SK-N-SH treated with all-trans-retinoic acid at 6 μM for 48 hours (cell line): ENCODE results near the gene VSX2.

Source experiments
- BACH2 ChIP-seq: fragments of 250-450 bp; sonication (Bioruptor Pico); IDR thresholded peaks from 2 replicates; pipeline ENCODE4 v1.9.0; 2021; ENCODE audit warnings: mild to moderate bottlenecking, borderline replicate concordance
- ESRRG ChIP-seq: fragments of 250-450 bp; sonication (Bioruptor Pico); IDR thresholded peaks from 2 replicates; pipeline ENCODE4 v1.6.1; 2021; ENCODE audit warnings: mild to moderate bottlenecking
- PATZ1 ChIP-seq: fragments of 250-450 bp; sonication (Bioruptor Pico); IDR thresholded peaks from 2 replicates; pipeline ENCODE4 v1.8.0; 2020; ENCODE audit warnings: mild to moderate bottlenecking, moderate library complexity, borderline replicate concordance
- POU6F1 ChIP-seq: fragments of 250-450 bp; sonication (Bioruptor Pico); IDR thresholded peaks from 2 replicates; pipeline ENCODE4 v1.8.0; 2021; ENCODE audit warnings: low read depth, mild to moderate bottlenecking, moderate library complexity, borderline replicate concordance
- PPARA ChIP-seq: fragments of 250-450 bp; sonication (Bioruptor Pico); IDR thresholded peaks from 2 replicates; pipeline ENCODE4 v1.5.0; 2020; ENCODE audit warnings: mild to moderate bottlenecking, borderline replicate concordance
- SNAI2 ChIP-seq: fragments of 250-450 bp; sonication (Bioruptor Pico); IDR thresholded peaks from 2 replicates; pipeline ENCODE4 v1.5.0; 2020; ENCODE audit warnings: mild to moderate bottlenecking, moderate library complexity
- TOX ChIP-seq: fragments of 250-450 bp; sonication (Bioruptor Pico); IDR thresholded peaks from 2 replicates; pipeline ENCODE4 v1.8.0; 2021; ENCODE audit warnings: mild to moderate bottlenecking, moderate library complexity, borderline replicate concordance
- ZFP3 ChIP-seq: fragments of 250-450 bp; sonication (Bioruptor Pico); IDR thresholded peaks from 2 replicates; pipeline ENCODE4 v1.5.0; 2020; ENCODE audit warnings: mild to moderate bottlenecking, moderate library complexity
- ZNF565 ChIP-seq: fragments of 450-650 bp; formaldehyde crosslinking; conservative IDR thresholded peaks from 2 replicates; pipeline ENCODE4 v1.5.0; 2020; ENCODE audit warnings: low read depth, mild to moderate bottlenecking, moderate library complexity
- ZNF70 ChIP-seq: fragments of 450-650 bp; formaldehyde crosslinking; IDR thresholded peaks from 2 replicates; pipeline ENCODE4 v1.5.0; 2020; ENCODE audit warnings: mild to moderate bottlenecking, moderate library complexity
- ZNF8 ChIP-seq: fragments of 450-650 bp; formaldehyde crosslinking; IDR thresholded peaks from 2 replicates; pipeline ENCODE4 v1.5.0; 2020; ENCODE audit warnings: mild to moderate bottlenecking, moderate library complexity
- TF ChIP-seq, protein P1 (sequence below): fragments of 250-450 bp; sonication (Bioruptor Pico); IDR thresholded peaks from 2 replicates; pipeline ENCODE4 v1.5.0; 2020; ENCODE audit warnings: mild to moderate bottlenecking, moderate library complexity
- TF ChIP-seq, protein P2 (sequence below): fragments of 250-450 bp; sonication (Bioruptor Pico); IDR thresholded peaks from 2 replicates; pipeline ENCODE4 v1.5.1; 2020; ENCODE audit warnings: low read depth, mild to moderate bottlenecking, moderate library complexity
- TF ChIP-seq, protein P3 (sequence below): fragments of 250-450 bp; sonication (Bioruptor Pico); IDR thresholded peaks from 2 replicates; pipeline ENCODE4 v1.5.1; 2021; ENCODE audit warnings: mild to moderate bottlenecking, moderate library complexity

DNA sequence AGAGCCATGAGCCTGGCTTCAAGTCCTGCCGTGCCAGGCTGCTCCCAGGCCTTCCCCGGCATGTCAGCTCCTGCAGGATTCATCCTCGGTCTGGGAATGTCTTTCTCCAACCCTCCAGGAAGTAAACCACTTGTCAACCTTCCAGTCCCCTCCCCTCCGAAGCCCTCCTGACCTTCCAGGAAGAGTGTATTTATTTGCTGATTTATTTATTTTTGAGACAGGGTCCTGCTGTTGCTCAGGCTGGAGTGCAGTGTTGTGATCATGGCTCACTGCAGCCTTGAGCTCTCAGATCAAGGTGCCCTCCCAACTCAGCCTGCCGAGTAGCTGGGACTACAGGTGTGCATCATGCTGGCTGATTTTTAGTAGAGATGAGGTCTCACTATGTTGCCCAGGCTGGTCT, 24.7 kb downstream of the VSX2 start:
- TF ChIP-seq ESRRG (CRISPR knock-in tag) (no peak), BACH2 (CRISPR knock-in tag) (no peak), ZNF70 (CRISPR knock-in tag) (no peak), PATZ1 (CRISPR knock-in tag) (no peak), TOX (no peak), ZNF8 (CRISPR knock-in tag) (no peak), ZFP3 (CRISPR knock-in tag) (no peak), ZNF565 (CRISPR knock-in tag) (no peak), POU6F1 (CRISPR knock-in tag) (no peak), SNAI2 (CRISPR knock-in tag) (no peak), PPARA (CRISPR knock-in tag) (no peak)
- TF ChIP-seq, protein P1, sequence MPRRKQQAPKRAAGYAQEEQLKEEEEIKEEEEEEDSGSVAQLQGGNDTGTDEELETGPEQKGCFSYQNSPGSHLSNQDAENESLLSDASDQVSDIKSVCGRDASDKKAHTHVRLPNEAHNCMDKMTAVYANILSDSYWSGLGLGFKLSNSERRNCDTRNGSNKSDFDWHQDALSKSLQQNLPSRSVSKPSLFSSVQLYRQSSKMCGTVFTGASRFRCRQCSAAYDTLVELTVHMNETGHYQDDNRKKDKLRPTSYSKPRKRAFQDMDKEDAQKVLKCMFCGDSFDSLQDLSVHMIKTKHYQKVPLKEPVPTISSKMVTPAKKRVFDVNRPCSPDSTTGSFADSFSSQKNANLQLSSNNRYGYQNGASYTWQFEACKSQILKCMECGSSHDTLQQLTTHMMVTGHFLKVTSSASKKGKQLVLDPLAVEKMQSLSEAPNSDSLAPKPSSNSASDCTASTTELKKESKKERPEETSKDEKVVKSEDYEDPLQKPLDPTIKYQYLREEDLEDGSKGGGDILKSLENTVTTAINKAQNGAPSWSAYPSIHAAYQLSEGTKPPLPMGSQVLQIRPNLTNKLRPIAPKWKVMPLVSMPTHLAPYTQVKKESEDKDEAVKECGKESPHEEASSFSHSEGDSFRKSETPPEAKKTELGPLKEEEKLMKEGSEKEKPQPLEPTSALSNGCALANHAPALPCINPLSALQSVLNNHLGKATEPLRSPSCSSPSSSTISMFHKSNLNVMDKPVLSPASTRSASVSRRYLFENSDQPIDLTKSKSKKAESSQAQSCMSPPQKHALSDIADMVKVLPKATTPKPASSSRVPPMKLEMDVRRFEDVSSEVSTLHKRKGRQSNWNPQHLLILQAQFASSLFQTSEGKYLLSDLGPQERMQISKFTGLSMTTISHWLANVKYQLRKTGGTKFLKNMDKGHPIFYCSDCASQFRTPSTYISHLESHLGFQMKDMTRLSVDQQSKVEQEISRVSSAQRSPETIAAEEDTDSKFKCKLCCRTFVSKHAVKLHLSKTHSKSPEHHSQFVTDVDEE = no peak
- TF ChIP-seq, protein P2, sequence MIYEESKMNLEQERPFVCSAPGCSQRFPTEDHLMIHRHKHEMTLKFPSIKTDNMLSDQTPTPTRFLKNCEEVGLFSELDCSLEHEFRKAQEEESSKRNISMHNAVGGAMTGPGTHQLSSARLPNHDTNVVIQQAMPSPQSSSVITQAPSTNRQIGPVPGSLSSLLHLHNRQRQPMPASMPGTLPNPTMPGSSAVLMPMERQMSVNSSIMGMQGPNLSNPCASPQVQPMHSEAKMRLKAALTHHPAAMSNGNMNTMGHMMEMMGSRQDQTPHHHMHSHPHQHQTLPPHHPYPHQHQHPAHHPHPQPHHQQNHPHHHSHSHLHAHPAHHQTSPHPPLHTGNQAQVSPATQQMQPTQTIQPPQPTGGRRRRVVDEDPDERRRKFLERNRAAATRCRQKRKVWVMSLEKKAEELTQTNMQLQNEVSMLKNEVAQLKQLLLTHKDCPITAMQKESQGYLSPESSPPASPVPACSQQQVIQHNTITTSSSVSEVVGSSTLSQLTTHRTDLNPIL (CRISPR knock-in tag) = no peak
- TF ChIP-seq, protein P3, sequence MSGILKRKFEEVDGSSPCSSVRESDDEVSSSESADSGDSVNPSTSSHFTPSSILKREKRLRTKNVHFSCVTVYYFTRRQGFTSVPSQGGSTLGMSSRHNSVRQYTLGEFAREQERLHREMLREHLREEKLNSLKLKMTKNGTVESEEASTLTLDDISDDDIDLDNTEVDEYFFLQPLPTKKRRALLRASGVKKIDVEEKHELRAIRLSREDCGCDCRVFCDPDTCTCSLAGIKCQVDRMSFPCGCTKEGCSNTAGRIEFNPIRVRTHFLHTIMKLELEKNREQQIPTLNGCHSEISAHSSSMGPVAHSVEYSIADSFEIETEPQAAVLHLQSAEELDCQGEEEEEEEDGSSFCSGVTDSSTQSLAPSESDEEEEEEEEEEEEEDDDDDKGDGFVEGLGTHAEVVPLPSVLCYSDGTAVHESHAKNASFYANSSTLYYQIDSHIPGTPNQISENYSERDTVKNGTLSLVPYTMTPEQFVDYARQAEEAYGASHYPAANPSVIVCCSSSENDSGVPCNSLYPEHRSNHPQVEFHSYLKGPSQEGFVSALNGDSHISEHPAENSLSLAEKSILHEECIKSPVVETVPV (CRISPR knock-in tag) = no peak
